ENCODE measurements around the gene APBB2.

The APBB2 gene

DNA sequence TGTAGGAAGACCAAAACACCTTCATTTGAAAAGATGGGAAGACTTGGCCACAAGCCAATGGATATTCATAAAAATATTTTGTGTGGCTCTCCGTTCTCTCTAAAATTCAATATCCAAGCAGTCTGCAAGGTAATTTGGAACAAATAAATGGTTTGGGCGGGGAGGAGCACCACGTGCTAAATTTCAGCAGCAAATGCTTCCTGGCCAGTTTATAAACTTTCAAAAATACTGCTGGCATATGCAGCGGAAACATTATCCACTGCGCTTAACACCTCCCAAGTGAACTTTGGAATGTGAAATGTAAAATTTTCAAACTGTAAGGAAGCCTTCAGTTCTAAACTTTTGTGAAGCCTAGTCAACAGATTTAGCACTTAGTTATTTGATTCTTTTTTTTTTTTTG lies 273.6 kb downstream of the APBB2 start:
- no peaks in the 10 kb centered on the region for H3K27me3 ChIP-seq (ENCODE audit: insufficient read depth, low read depth)
- no peak overlapping the region for H3K27ac ChIP-seq
- no peaks in the 10 kb centered on the region for H3K36me3 ChIP-seq (ENCODE audit: insufficient read depth)
- H3K79me2 ChIP-seq (ENCODE audit: insufficient read depth, low read depth): no peaks in the 10 kb centered on the region
- H4K20me1 ChIP-seq (ENCODE audit: insufficient read depth): no peaks in the 10 kb centered on the region
- no peak overlapping the region for H3K9ac ChIP-seq
- H2AFZ ChIP-seq (ENCODE audit: low read depth): no peak overlapping the region
- H3K4me1 ChIP-seq (ENCODE audit: low read depth, poor library complexity, severe bottlenecking): no peaks in the 10 kb centered on the region
- TF ChIP-seq, protein P1, sequence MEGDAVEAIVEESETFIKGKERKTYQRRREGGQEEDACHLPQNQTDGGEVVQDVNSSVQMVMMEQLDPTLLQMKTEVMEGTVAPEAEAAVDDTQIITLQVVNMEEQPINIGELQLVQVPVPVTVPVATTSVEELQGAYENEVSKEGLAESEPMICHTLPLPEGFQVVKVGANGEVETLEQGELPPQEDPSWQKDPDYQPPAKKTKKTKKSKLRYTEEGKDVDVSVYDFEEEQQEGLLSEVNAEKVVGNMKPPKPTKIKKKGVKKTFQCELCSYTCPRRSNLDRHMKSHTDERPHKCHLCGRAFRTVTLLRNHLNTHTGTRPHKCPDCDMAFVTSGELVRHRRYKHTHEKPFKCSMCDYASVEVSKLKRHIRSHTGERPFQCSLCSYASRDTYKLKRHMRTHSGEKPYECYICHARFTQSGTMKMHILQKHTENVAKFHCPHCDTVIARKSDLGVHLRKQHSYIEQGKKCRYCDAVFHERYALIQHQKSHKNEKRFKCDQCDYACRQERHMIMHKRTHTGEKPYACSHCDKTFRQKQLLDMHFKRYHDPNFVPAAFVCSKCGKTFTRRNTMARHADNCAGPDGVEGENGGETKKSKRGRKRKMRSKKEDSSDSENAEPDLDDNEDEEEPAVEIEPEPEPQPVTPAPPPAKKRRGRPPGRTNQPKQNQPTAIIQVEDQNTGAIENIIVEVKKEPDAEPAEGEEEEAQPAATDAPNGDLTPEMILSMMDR (conservative IDR thresholded peaks at IDR 0.05; ENCODE audit: low read depth, low read length): no peak
- no peak overlapping the region for H3K4me2 ChIP-seq
- H3K4me3 ChIP-seq (IDR thresholded peaks at IDR 0.05; ENCODE audit: insufficient read depth, low read depth, low read length): no peak overlapping the region

DNA sequence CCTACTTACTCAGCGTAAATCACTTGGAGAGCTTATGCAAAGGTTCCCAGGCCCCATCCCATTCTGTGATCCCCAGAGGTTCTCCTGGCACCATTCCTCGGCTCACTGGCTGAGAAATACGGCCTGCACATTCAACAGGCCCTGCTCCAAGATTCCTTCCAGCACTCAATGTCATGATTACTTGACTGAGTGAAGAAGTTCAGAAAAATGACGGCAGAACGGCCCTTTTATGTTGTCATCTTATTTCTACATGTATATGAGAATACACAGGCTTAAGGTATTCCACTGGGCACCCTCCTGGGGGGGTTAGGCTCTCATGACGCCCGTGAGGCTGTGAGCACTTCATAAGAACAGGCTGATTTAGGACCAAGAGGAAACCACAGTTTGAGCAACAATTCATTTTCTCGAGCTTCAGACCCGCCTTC lies 274.0 kb downstream of the APBB2 start:
- Histone ChIP-seq H3K9ac (no peak overlapping the region), H3K4me1 (ENCODE audit: low read depth, poor library complexity, severe bottlenecking) (no peaks in the 10 kb centered on the region), H4K20me1 (ENCODE audit: insufficient read depth) (no peaks in the 10 kb centered on the region), H3K36me3 (ENCODE audit: insufficient read depth) (no peaks in the 10 kb centered on the region), H3K4me2 (no peak overlapping the region), H3K4me3 (IDR thresholded peaks at IDR 0.05; ENCODE audit: insufficient read depth, low read depth, low read length) (no peak overlapping the region), H3K27ac (no peak overlapping the region), H3K79me2 (ENCODE audit: insufficient read depth, low read depth) (no peaks in the 10 kb centered on the region), H3K27me3 (ENCODE audit: insufficient read depth, low read depth) (no peaks in the 10 kb centered on the region), H2AFZ (ENCODE audit: low read depth) (no peak overlapping the region)
- TF ChIP-seq, protein P1 (conservative IDR thresholded peaks at IDR 0.05; ENCODE audit: low read depth, low read length): no peak

DNA sequence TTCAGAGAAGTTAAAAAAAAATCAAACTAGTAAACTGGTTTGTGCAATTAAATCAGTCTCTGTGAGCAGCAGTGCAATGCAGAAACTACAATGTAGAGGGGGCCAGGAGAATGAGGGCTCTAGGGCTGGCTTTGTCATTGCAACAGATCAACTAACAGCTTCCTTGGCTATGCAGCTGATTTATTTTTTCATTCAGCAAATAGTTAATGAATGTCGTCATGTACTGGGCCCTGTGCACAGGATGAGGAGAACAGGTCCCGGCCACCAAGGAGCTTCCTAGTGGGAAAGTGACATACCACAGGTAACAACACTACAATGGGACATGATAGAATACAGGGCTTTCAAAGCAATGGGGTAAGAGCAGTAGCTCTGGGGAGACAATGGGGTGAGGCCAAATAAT lies 274.5 kb downstream of the APBB2 start:
- no peak overlapping the region for H2AFZ ChIP-seq (ENCODE audit: low read depth)
- H3K4me1 ChIP-seq (ENCODE audit: low read depth, poor library complexity, severe bottlenecking): no peaks in the 10 kb centered on the region
- no peaks in the 10 kb centered on the region for H3K27me3 ChIP-seq (ENCODE audit: insufficient read depth, low read depth)
- no peak overlapping the region for H3K4me2 ChIP-seq
- H3K27ac ChIP-seq: no peak overlapping the region
- H3K36me3 ChIP-seq (ENCODE audit: insufficient read depth): no peaks in the 10 kb centered on the region
- H3K9ac ChIP-seq: no peak overlapping the region
- no peak overlapping the region for H3K4me3 ChIP-seq (IDR thresholded peaks at IDR 0.05; ENCODE audit: insufficient read depth, low read depth, low read length)
- no peaks in the 10 kb centered on the region for H4K20me1 ChIP-seq (ENCODE audit: insufficient read depth)
- H3K79me2 ChIP-seq (ENCODE audit: insufficient read depth, low read depth): no peaks in the 10 kb centered on the region
- TF ChIP-seq, protein P1 (conservative IDR thresholded peaks at IDR 0.05; ENCODE audit: low read depth, low read length): no peak

DNA sequence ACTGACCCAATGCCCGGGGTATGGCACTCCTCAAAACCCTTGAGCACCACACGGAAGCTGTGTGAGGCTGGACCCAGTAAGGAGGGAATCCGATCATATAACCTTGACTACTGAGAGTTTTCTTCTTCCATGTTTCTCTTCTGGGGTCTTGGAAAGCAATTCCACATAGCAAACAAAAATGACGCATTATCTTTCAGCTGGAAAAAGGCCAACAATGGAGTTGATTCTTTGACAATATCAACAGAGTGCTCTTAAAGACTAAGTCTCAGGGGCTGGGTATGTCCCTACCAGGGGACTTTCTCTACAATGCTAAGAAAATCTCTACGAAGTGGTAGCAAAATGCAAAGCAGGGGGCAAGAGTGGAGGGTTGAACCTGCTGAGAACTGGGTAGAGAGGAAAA lies 276.0 kb downstream of the APBB2 start:
- Histone ChIP-seq H2AFZ (ENCODE audit: low read depth) (no peak overlapping the region), H3K4me1 (ENCODE audit: low read depth, poor library complexity, severe bottlenecking) (no peaks in the 10 kb centered on the region), H4K20me1 (ENCODE audit: insufficient read depth) (no peaks in the 10 kb centered on the region), H3K79me2 (ENCODE audit: insufficient read depth, low read depth) (no peaks in the 10 kb centered on the region), H3K4me3 (IDR thresholded peaks at IDR 0.05; ENCODE audit: insufficient read depth, low read depth, low read length) (no peak overlapping the region), H3K27ac (no peak overlapping the region), H3K36me3 (ENCODE audit: insufficient read depth) (no peaks in the 10 kb centered on the region), H3K9ac (no peak overlapping the region), H3K27me3 (ENCODE audit: insufficient read depth, low read depth) (no peaks in the 10 kb centered on the region), H3K4me2 (no peak overlapping the region)
- TF ChIP-seq, protein P1 (conservative IDR thresholded peaks at IDR 0.05; ENCODE audit: low read depth, low read length): no peak

Measured in KMS-11 (cell line).